ENCODE results near the gene SYCP3.

DNA sequence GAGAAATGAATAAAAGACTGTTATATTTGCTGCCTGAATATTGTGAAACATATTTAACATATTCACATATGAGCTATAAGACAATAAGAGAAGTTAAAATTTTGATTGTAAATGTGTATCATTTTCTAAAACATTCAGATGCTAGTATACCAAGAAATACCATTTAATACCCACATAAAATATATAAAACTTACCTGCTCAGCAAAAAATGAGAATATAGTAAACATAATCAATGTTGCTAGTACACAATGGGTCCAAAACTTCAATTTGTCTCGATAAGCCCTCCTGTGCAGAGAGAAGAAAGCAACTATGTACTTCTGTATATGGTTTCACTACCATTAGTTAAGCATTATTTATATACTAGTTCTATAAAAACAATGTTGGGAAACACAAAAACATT is 9.6 kb upstream of the SYCP3 start:
- TF ChIP-seq, protein P1, sequence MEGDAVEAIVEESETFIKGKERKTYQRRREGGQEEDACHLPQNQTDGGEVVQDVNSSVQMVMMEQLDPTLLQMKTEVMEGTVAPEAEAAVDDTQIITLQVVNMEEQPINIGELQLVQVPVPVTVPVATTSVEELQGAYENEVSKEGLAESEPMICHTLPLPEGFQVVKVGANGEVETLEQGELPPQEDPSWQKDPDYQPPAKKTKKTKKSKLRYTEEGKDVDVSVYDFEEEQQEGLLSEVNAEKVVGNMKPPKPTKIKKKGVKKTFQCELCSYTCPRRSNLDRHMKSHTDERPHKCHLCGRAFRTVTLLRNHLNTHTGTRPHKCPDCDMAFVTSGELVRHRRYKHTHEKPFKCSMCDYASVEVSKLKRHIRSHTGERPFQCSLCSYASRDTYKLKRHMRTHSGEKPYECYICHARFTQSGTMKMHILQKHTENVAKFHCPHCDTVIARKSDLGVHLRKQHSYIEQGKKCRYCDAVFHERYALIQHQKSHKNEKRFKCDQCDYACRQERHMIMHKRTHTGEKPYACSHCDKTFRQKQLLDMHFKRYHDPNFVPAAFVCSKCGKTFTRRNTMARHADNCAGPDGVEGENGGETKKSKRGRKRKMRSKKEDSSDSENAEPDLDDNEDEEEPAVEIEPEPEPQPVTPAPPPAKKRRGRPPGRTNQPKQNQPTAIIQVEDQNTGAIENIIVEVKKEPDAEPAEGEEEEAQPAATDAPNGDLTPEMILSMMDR (IDR thresholded peaks at IDR 0.05): no peak
- TF ChIP-seq EP300 (IDR thresholded peaks at IDR 0.05) (no peak), POLR2A (IDR thresholded peaks at IDR 0.05) (no peak)

Measured in tibial nerve (tissue), 4 donors.